Chondrocyte (in vitro differentiated cells): ENCODE data around the gene MLLT1. TPM values are rescaled to one million over a fixed set of nuclear protein-coding genes. Genes with fewer than 3 reads are reported as not detected.

Experiments
- DNase-seq: peaks from one replicate; pipeline ENCODE4 v3.0.0; 2021; ENCODE audit warnings: mixed read lengths, low spot score
- H3K27ac Mint-ChIP-seq: one replicate; pipeline ENCODE4 v1.8.0; 2021; ENCODE audit warnings: mild to moderate bottlenecking, moderate library complexity, mixed read lengths; ENCODE audit not compliant: unreplicated experiment
- H3K27me3 Mint-ChIP-seq: 2 replicates; pipeline ENCODE4 v1.8.0; 2021; ENCODE audit warnings: low read depth, mixed read lengths
- H3K36me3 Mint-ChIP-seq: 2 replicates; pipeline ENCODE4 v1.8.0; 2021; ENCODE audit warnings: low read depth, mixed read lengths
- H3K4me1 Mint-ChIP-seq: 2 replicates; pipeline ENCODE4 v1.8.0; 2021; ENCODE audit warnings: low read depth, mild to moderate bottlenecking, mixed read lengths
- H3K4me3 Mint-ChIP-seq: one replicate; pipeline ENCODE4 v1.8.0; 2021; ENCODE audit warnings: mild to moderate bottlenecking, moderate library complexity, mixed read lengths; ENCODE audit not compliant: unreplicated experiment
- H3K9me3 Mint-ChIP-seq: 2 replicates; pipeline ENCODE4 v1.8.0; 2021; ENCODE audit warnings: low read depth, mixed read lengths
- CTCF ChIP-seq: fragments of 200-600 bp; sonication (generic); IDR thresholded peaks from 2 replicates; pipeline ENCODE4 v1.5.0; 2021; ENCODE audit warnings: antibody characterized with exemption, mild to moderate bottlenecking, moderate library complexity
- total RNA-seq: library from RNA; stranded (reverse); gene quantifications from 3 replicates; pipeline ENCODE4 v1.2.1, GENCODE V29; 2021

The MLLT1 gene
- total RNA-seq, 1 donor from 2014 or later: 60.9 TPM

- Mint-ChIP-seq H3K36me3 (peaks cover 14% of the 10 kb centered on the region), H3K9me3 (no peaks in the 10 kb centered on the region), H3K4me1 (peaks cover 28% of the 10 kb centered on the region), H3K27me3 (no peaks in the 10 kb centered on the region), H3K27ac (no peak overlapping the region), H3K4me3 (no peak overlapping the region)
- no peak for TF ChIP-seq CTCF
- no peak for DNase-seq
Observed at GRCh38 chr19:6261883-6262282, 17.9 kb downstream of the MLLT1 start.

DNA sequence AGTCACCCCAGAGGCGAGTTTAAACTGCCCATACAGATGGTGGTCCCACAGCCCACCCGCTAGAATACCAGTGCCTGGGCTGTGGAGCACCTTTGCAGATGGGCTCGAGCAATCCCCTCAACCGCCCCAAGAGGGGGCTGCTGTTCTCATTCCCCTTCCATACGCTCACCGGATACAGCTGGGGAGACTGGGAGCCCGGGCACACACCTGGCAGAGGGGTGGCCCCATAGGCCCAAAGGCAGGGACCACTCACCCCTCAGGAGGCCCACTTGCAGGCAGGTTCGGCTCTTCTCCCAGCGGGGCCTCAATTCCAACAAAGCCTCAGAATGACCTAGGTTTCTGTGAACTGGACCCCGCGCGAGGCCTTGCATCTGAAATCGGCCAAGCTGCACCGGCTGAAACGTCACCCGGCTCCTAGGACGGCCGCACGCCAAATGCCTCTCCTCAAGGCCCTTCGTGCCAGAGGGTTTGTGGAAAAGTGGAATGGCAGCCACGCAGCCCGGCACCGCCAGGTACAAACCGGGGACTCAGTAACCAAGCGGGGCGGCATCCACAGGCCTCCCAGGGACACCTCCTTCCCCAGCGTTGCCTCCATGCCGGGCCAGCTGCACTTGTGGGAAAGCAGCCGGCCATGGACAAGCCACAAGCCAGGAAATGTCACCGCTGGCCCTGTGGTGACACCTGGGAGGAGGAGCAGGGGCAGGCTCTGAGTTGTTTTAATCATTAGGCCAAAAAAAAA is 18.7 kb downstream of the MLLT1 start:
- TF ChIP-seq CTCF: peak; percentile 75
- peaks cover 28% of the 10 kb centered on the region for H3K4me1 Mint-ChIP-seq
- no peak for DNase-seq
- H3K36me3 Mint-ChIP-seq: peaks cover 14% of the 10 kb centered on the region
- no peaks in the 10 kb centered on the region for H3K27me3 Mint-ChIP-seq
- no peaks in the 10 kb centered on the region for H3K9me3 Mint-ChIP-seq
- no peak overlapping the region for H3K27ac Mint-ChIP-seq
- no peak overlapping the region for H3K4me3 Mint-ChIP-seq

DNA sequence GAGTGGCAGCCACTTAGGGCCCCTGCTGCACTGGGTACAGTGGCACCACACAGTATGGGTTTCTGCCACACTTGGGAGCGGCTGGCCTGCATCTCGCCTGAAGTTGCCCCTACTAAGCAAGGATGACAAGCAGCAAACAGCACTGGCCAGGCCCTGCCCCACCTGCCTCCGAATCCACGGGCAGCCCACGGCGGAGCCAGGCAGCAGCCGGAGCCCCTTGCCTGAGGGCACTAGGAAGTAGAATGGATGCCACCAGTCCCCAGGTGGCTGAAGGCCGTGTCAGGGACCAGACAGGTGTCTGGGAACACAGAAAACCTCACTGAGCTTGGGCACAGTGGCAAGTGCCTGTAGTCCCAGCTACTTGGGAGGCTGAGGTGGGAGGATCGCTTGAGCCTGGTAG is 19.4 kb downstream of the MLLT1 start:
- Mint-ChIP-seq H3K9me3 (no peaks in the 10 kb centered on the region), H3K4me1 (peaks cover 28% of the 10 kb centered on the region), H3K27ac (no peak overlapping the region), H3K36me3 (peaks cover 14% of the 10 kb centered on the region), H3K4me3 (no peak overlapping the region), H3K27me3 (no peaks in the 10 kb centered on the region)
- TF ChIP-seq CTCF: no peak
- DNase-seq: no peak

GRCh38 chr19:6259312-6259861 is 20.4 kb downstream of the MLLT1 start:
- Mint-ChIP-seq H3K36me3 (peaks cover 14% of the 10 kb centered on the region), H3K4me3 (no peak overlapping the region), H3K9me3 (no peaks in the 10 kb centered on the region), H3K27ac (peak overlapping the region; percentile 41), H3K27me3 (no peaks in the 10 kb centered on the region), H3K4me1 (peaks cover 22% of the 10 kb centered on the region)
- TF ChIP-seq CTCF: no peak
- DNase-seq: no peak

DNA sequence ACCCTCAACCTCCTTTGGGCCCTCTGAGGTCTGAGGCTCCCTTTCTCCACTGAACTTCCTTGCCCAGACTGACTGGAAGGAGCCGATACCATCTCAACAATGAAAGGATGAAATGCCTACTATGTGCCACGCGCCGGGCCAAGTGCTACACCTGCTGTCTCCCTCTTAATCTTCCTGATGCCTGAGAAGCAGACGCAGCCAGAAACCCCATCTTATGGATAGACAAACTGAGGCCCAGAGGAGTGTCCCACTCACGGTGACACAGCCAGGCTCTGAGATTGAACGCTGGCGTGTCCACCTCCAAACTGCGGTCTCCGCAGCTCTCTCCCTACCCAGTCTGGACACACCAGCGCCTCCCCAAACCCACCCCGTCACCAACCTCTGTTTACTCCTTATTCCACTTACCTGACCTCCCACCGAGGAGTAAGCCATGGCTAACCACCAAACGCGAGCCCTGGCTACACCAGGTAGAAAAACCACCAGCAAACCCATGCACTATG is 20.9 kb downstream of the MLLT1 start:
- H3K27me3 Mint-ChIP-seq: no peaks in the 10 kb centered on the region
- H3K4me3 Mint-ChIP-seq: no peak overlapping the region
- no peak for TF ChIP-seq CTCF
- H3K27ac Mint-ChIP-seq: peak overlapping the region; percentile 41
- no peak for DNase-seq
- peaks cover 14% of the 10 kb centered on the region for H3K36me3 Mint-ChIP-seq
- no peaks in the 10 kb centered on the region for H3K9me3 Mint-ChIP-seq
- peaks cover 19% of the 10 kb centered on the region for H3K4me1 Mint-ChIP-seq
